NCI-H82 treated with DMSO at 0.1 percent for 48 hours (cell line): ENCODE results near the gene CZIB.
"Not testable (repeated sequence)": the region's sequence is repeated elsewhere in the genome, so short reads cannot be mapped to it uniquely, and the experiment has no call there.

Source experiments
- DNase-seq: peaks from one replicate; lab custom pipeline; 2025; ENCODE audit not compliant: unreplicated experiment; lab: John Stamatoyannopoulos, UW

The CZIB gene

GRCh38 chr1:53189061-53189460 lies 31.4 kb downstream of the CZIB start:
- no peak for DNase-seq

- no peak for DNase-seq
Observed at GRCh38 chr1:53188099-53188498, 32.3 kb downstream of the CZIB start.

GRCh38 chr1:53187401-53187800 lies 33.0 kb downstream of the CZIB start:
- DNase-seq = no peak

GRCh38 chr1:53186533-53186932 lies 33.9 kb downstream of the CZIB start:
- no peak for DNase-seq

- DNase-seq = not testable (repeated sequence)
Observed at GRCh38 chr1:53185955-53186297, 34.5 kb downstream of the CZIB start.

GRCh38 chr1:53183095-53183990 lies 37.1 kb downstream of the CZIB start:
- DNase-seq = no peak

- no peak for DNase-seq
Observed at GRCh38 chr1:53182716-53183094, 37.7 kb downstream of the CZIB start.

- DNase-seq = peak; percentile 54
Observed at GRCh38 chr1:53182111-53182593, 38.3 kb downstream of the CZIB start.

- DNase-seq = no peak
Observed at GRCh38 chr1:53180951-53181350, 39.5 kb downstream of the CZIB start.

GRCh38 chr1:53180226-53180625 lies 40.2 kb downstream of the CZIB start:
- no peak for DNase-seq

- peak; percentile 40 for DNase-seq
Observed at GRCh38 chr1:53176452-53177208, 43.8 kb downstream of the CZIB start.

- no peak for DNase-seq
Observed at GRCh38 chr1:53174971-53175913, 45.2 kb downstream of the CZIB start.

GRCh38 chr1:53172426-53173128 lies 47.9 kb downstream of the CZIB start:
- peak; percentile 80 for DNase-seq

GRCh38 chr1:53166912-53167311 lies 53.5 kb downstream of the CZIB start:
- no peak for DNase-seq

GRCh38 chr1:53166366-53166765 lies 54.1 kb downstream of the CZIB start:
- no peak for DNase-seq

GRCh38 chr1:53165408-53165961 lies 54.9 kb downstream of the CZIB start:
- DNase-seq = no peak
